ENCODE measurements around the gene MRGPRG.

DNA sequence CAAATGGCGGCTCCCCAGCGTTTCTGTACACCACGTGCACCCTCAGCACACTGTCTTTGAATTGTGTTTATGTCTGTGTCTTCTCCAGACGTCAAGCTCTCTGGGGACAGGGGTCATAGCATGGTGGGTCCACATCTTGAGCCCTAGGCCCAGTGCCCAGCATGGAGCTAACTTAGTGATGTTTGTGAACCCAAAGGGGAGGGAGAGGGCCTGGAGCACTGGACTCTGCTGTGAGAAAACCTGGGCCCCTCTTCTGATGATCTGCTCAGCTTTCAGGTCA, 4.3 kb downstream of the MRGPRG start:
- TF ChIP-seq, protein P1, sequence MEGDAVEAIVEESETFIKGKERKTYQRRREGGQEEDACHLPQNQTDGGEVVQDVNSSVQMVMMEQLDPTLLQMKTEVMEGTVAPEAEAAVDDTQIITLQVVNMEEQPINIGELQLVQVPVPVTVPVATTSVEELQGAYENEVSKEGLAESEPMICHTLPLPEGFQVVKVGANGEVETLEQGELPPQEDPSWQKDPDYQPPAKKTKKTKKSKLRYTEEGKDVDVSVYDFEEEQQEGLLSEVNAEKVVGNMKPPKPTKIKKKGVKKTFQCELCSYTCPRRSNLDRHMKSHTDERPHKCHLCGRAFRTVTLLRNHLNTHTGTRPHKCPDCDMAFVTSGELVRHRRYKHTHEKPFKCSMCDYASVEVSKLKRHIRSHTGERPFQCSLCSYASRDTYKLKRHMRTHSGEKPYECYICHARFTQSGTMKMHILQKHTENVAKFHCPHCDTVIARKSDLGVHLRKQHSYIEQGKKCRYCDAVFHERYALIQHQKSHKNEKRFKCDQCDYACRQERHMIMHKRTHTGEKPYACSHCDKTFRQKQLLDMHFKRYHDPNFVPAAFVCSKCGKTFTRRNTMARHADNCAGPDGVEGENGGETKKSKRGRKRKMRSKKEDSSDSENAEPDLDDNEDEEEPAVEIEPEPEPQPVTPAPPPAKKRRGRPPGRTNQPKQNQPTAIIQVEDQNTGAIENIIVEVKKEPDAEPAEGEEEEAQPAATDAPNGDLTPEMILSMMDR (conservative IDR thresholded peaks at IDR 0.05), result no peak
- TF ChIP-seq ZFX (IDR thresholded peaks at IDR 0.05), result no peak

All from C4-2B (cell line).